Aorta (tissue), 5 donors: ENCODE data around the gene TPCN1. TPM values are rescaled to one million over a fixed set of nuclear protein-coding genes. Genes with fewer than 3 reads are reported as not detected.

Experiments used
- ATAC-seq: fragments of 200-7000 bp; cut with Tn5 transposase; one replicate; pipeline ENCODE4 v1.9.1; 2022; ENCODE audit warnings: moderate library complexity; ENCODE audit not compliant: low FRiP score
- DNase-seq, 2 donors: peaks; one replicate each; pipeline ENCODE4 v3.0.0-alpha.2; 2020
- H3K27ac ChIP-seq, 2 donors: one replicate each; pipeline ENCODE4 v1.5.1; 2013; ENCODE audit warnings: low read length in 2 of 2, mild to moderate bottlenecking in 2 of 2, moderate library complexity in 2 of 2, control low read depth in 1 of 2, inconsistent platforms in 1 of 2, low read depth in 1 of 2
- H3K27me3 ChIP-seq, 2 donors: one replicate each; pipeline ENCODE4 v1.6.1; 2013; ENCODE audit warnings: control low read depth in 1 of 2, low read length in 1 of 2, mild to moderate bottlenecking in 1 of 2, moderate library complexity in 1 of 2; ENCODE audit not compliant: insufficient read depth in 2 of 2, control insufficient read depth in 1 of 2
- H3K36me3 ChIP-seq, 2 donors: one replicate each; pipeline ENCODE4 v1.6.1; 2013; ENCODE audit warnings: control low read depth in 1 of 2, low read length in 1 of 2, mild to moderate bottlenecking in 1 of 2; ENCODE audit not compliant: insufficient read depth in 2 of 2, control insufficient read depth in 1 of 2
- H3K4me1 ChIP-seq, 2 donors: one replicate each; pipeline ENCODE4 v1.6.1; 2013; ENCODE audit warnings: low read length in 2 of 2, control low read depth in 1 of 2, mild to moderate bottlenecking in 1 of 2, moderate library complexity in 1 of 2; ENCODE audit not compliant: insufficient read depth in 2 of 2, control insufficient read depth in 1 of 2
- H3K4me3 ChIP-seq, 2 donors: one replicate each; pipeline ENCODE4 v1.5.1; 2013; ENCODE audit warnings: low read length in 2 of 2, control low read depth in 1 of 2, mild to moderate bottlenecking in 1 of 2
- H3K9me3 ChIP-seq: one replicate; pipeline ENCODE4 v1.6.1; 2013; ENCODE audit warnings: mild to moderate bottlenecking, low read length; ENCODE audit not compliant: control insufficient read depth
- WGBS, 2 donors: extraction: QIAGEN DNeasy Blood & Tissue Kit; methylation state at CpG; one replicate each; pipeline ENCODE4 v1.1.7; 2013; 5-methylcytosine and 5-hydroxymethylcytosine counted together
- intact Hi-C, 2 donors: fragments of 100-400 bp; cut with DNase I; formaldehyde crosslinking; loops; one replicate each; pipeline versions ENCODE4 v1.14.2 to v1.15.0; 2022
- polyA plus RNA-seq, 2 donors: library from polyadenylated mRNA; stranded (reverse); fragments of 200-250 nt; gene quantifications; one replicate each; pipeline ENCODE4 v1.2.3, GENCODE V29; 2013
- total RNA-seq, 2 donors: library from RNA; stranded (reverse); fragmentation: NEBNext Ultra II Directional; extraction: Animal tissue kit (Norgen Biotek cat#: 25700); gene quantifications; one replicate each; pipeline ENCODE4 v1.2.1, GENCODE V29; 2021
- donor health status: healthy with polysubstance abuse.
- donor health status: Bipolar disorder and iron deficiency.
- donor health status: DM: no; HTN: no; CAD: no.
- donor health status: DM: no; HTN: no; CAD: no.
- donor health status: DM: yes; HTN: yes; CAD: no.

Gene TPCN1
- total and polyA plus RNA-seq, 4 donors: 21.4 to 128 (median 87.2) TPM

- Histone ChIP-seq H3K27ac (no peak overlapping the region), H3K36me3 (peaks cover 0 to 8% of the 10 kb centered on the region in 2 donors), H3K4me1 (no peaks in the 10 kb centered on the region), H3K4me3 (no peak overlapping the region), H3K27me3 (no peaks in the 10 kb centered on the region), H3K9me3 (no peaks in the 10 kb centered on the region)
- ATAC-seq: no peak
- intact Hi-C loops: no loop called here
- no peak for DNase-seq
- WGBS, 2 donors: 80 to 82% methylated on average over 13 of the region's 13 CpGs
These were observed 63.5 kb downstream of the TPCN1 start for GRCh38 chr12:113284751-113285150.

GRCh38 chr12:113285679-113286610, 64.7 kb downstream of the TPCN1 start:
- Histone ChIP-seq H3K9me3 (no peaks in the 10 kb centered on the region), H3K36me3 (peaks cover 0 to 8% of the 10 kb centered on the region in 2 donors), H3K27me3 (no peaks in the 10 kb centered on the region), H3K27ac (no peak overlapping the region), H3K4me1 (no peaks in the 10 kb centered on the region), H3K4me3 (no peak overlapping the region)
- 85 to 87% methylated on average over 22 of the region's 22 CpGs for WGBS, 2 donors
- intact Hi-C loops: no loop called here
- ATAC-seq: no peak
- DNase-seq: no peak

GRCh38 chr12:113286712-113287111, 65.4 kb downstream of the TPCN1 start:
- WGBS, 2 donors: 84% methylated on average over 11 of the region's 11 CpGs
- H3K27me3 ChIP-seq: no peaks in the 10 kb centered on the region
- DNase-seq (no peak), ATAC-seq (no peak)
- no peaks in the 10 kb centered on the region for H3K9me3 ChIP-seq
- intact Hi-C loops: no loop called here
- no peak overlapping the region for H3K27ac ChIP-seq
- no peak overlapping the region for H3K4me3 ChIP-seq
- peaks cover 0 to 13% of the 10 kb centered on the region in 2 donors for H3K36me3 ChIP-seq
- no peaks in the 10 kb centered on the region for H3K4me1 ChIP-seq

- Histone ChIP-seq H3K36me3 (peaks cover 0 to 15% of the 10 kb centered on the region in 2 donors), H3K4me1 (no peaks in the 10 kb centered on the region), H3K4me3 (no peak overlapping the region), H3K27ac (no peak overlapping the region), H3K9me3 (no peaks in the 10 kb centered on the region), H3K27me3 (no peaks in the 10 kb centered on the region)
- DNase-seq (no peak), ATAC-seq (no peak)
- WGBS, 2 donors: 93% methylated on average over 20 to 21 of the region's 21 CpGs
- intact Hi-C loops: no loop called here
These were observed 66.1 kb downstream of the TPCN1 start for GRCh38 chr12:113287146-113287898.

- Histone ChIP-seq H3K27me3 (no peaks in the 10 kb centered on the region), H3K27ac (no peak overlapping the region), H3K4me1 (no peaks in the 10 kb centered on the region), H3K36me3 (peaks cover 0 to 18% of the 10 kb centered on the region in 2 donors), H3K4me3 (no peak overlapping the region), H3K9me3 (no peaks in the 10 kb centered on the region)
- ATAC-seq: no peak
- WGBS, 2 donors: 94% methylated on average over 19 of the region's 19 CpGs
- no peak for DNase-seq
- intact Hi-C loops: no loop called here
These were observed 66.6 kb downstream of the TPCN1 start for GRCh38 chr12:113287899-113288282.

GRCh38 chr12:113289361-113289760, 68.1 kb downstream of the TPCN1 start:
- DNase-seq (no peak), ATAC-seq (no peak)
- Histone ChIP-seq H3K4me3 (no peak overlapping the region), H3K27ac (no peak overlapping the region), H3K9me3 (no peaks in the 10 kb centered on the region), H3K36me3 (peaks cover 0 to 21% of the 10 kb centered on the region in 2 donors), H3K27me3 (no peaks in the 10 kb centered on the region), H3K4me1 (no peaks in the 10 kb centered on the region)
- intact Hi-C loops: no loop called here
- 77 to 79% methylated on average over 2 of the region's 2 CpGs for WGBS, 2 donors

GRCh38 chr12:113290506-113290905, 69.2 kb downstream of the TPCN1 start:
- 91 to 94% methylated on average over 5 of the region's 5 CpGs for WGBS, 2 donors
- ATAC-seq (no peak), DNase-seq (no peak)
- no peaks in the 10 kb centered on the region for H3K9me3 ChIP-seq
- H3K4me3 ChIP-seq: no peak overlapping the region
- H3K4me1 ChIP-seq: no peaks in the 10 kb centered on the region
- H3K27me3 ChIP-seq: no peaks in the 10 kb centered on the region
- peaks cover 0 to 16% of the 10 kb centered on the region in 2 donors for H3K36me3 ChIP-seq
- H3K27ac ChIP-seq: no peak overlapping the region
- intact Hi-C loops: no loop called here

GRCh38 chr12:113291586-113291985, 70.3 kb downstream of the TPCN1 start:
- no peaks in the 10 kb centered on the region for H3K9me3 ChIP-seq
- H3K4me3 ChIP-seq: no peak overlapping the region
- H3K36me3 ChIP-seq: peaks cover 0 to 14% of the 10 kb centered on the region in 2 donors
- H3K4me1 ChIP-seq: no peaks in the 10 kb centered on the region
- H3K27ac ChIP-seq: no peak overlapping the region
- 92 to 94% methylated on average over 17 of the region's 17 CpGs for WGBS, 2 donors
- no peak for DNase-seq
- ATAC-seq: no peak
- H3K27me3 ChIP-seq: no peaks in the 10 kb centered on the region
- intact Hi-C loops: no loop called here
